HG03025 (cell line): ENCODE results near the gene ITGB3.

Experiments
- ATAC-seq: cut with Tn5 transposase; IDR thresholded peaks from one replicate; pipeline ENCODE4 v1.9.1; 2021; ENCODE audit warnings: mild to moderate bottlenecking, moderate library complexity; ENCODE audit not compliant: unreplicated experiment, low FRiP score

ITGB3 gene

DNA sequence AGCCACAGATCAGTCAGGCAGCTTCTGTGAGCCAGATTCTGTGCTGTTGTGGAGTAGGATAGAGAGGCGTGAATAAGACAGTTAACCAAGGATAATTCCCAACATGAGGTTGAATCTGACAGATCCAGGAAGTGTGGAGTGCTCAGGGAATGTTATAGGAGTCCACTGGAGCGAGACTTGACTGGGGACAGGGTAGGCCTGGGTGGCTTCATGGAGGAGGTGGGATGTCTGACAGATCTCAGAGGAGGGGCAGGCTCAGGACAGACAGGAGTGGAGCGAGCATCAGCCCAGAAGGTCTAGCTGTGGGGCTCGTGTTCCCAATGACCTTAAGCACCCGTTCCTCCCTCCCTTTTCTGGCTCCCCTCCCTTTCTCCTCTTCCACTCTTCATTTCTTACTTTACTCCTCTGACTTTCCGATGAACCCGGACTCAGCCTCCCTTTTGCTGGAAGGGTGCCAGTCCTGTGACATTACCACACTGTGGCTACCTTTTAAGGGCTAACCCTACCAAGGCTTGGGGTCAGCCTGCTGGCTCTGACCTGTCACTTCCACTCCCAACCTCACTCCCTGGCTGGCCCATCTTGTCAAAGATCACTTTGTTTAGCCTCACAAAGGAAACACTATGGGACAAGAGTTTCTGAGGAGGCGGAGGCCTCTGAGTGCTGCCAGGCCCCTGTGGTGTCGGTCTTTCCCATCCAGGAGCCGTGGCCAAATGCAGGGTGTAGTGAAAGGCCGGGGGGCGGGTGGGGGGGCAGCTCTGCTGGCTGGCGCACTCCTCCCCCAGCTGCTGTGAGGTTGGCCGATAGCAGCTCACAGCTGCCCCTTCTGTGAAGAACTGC, 41.6 kb downstream of the ITGB3 start:
- no peak for ATAC-seq

DNA sequence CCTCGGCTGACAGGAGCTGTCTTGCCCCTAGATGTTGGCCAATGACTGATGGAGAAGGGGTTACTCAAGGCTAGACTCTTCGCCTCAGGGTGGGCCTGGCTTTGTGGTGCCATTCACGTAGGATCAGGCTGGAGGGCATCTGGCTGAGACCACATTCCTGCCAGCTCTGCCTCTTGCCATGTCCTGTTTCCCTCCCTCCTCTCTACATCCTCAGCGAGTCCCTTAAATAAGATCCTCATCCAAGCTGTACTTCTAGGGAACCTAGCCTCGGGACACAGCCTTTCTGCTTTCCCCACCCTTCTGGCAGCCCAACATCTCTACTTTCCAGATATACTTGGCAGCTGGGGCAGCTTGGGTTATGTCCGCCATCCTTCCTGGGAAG, 42.2 kb downstream of the ITGB3 start:
- no peak for ATAC-seq

DNA sequence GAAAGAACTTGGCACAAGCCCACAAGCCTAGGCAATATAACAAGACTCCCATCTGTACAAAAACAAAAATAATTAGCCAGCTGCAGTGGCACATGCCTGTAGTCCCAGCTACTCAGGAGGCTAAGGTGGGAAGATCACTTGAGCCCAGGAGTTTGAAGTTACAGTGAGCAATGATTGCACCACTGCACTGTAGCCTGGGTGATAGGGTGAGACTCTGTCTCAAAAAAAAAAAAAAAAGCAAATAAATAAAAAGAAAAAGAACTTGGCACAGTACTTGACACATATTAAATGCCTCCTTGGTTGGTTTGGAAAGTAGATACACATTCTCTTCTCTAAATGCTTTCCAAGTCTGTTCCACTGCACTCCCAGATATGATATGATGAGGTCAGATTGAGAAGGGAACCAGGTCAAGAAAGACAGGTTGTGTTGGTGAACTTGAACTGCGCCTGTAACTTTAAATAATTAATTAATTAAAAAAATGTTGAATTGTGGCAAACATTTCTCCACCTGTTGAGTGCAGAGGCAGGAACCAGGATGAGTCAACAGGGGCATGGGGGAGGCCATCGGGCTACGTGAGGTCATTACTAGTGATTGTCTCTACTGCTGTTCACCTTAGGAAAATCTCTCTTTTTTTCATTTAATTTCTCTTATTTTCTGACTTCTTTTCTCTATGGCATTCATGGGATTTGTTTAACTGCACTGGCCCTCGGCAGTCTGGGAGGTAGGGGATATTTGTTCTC, 44.2 kb downstream of the ITGB3 start:
- ATAC-seq: no peak

DNA sequence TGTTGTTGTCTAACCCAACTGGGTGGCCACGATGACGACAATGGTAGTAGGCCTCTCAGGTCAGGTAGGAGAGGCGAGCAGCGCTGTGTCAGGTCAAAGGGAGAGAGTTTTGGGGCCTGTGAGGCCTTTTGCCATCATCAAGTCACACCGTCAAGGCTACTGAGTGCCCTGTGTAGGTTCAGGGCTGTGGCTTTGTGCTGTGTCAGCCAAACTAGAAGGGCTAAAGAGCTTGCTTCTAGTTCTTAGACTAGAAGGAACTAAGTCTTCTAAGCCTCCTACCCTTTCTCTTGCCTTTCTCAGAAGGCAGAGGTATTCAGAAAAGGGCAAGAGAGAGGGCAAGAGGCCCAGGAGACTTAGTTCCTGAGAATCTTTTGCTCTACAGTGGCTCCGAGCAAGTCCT, 45.1 kb downstream of the ITGB3 start:
- ATAC-seq: no peak

DNA sequence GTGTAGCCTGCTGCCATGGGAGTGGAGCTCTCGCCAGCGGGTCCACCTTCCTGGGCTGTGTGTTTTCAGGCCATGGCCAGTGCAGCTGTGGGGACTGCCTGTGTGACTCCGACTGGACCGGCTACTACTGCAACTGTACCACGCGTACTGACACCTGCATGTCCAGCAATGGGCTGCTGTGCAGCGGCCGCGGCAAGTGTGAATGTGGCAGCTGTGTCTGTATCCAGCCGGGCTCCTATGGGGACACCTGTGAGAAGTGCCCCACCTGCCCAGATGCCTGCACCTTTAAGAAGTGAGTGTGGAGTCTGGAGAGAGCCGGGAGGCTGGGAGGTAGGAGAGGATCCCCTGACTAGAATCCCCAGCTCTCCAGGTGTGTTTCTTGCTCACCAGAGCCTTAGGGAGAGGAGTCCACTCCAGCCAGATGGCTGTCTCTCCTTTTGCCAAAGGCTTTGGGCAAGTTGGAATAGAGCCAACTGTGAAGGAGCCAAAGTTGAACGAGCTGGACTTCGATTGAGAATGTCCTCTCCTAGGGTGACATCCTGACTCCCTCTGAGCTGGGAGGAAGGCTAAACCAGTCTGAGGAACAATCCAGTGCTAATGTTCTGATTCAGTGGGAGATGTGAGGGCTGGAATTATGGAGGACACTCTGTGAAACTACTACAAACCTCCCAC, 45.7 kb downstream of the ITGB3 start:
- no peak for ATAC-seq

DNA sequence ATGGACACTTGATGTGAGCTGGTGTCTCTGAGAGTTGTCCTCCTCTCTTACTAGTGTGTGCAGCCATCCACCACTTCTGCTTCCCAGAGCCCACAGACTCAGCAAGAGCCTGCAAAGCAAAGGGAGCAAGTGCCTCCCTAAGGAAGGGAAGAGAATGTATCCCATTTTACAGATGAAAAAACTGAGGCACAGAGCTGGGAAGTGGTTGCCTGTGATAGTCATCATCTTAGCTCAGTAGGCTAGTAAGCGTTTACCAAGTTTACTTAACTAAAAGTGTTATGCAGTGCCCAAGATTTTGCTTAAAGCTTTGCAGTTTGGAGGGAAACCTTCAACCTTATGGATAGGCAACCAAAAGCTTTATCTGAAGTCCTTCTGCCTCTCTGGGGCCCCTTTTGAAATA, 47.1 kb downstream of the ITGB3 start:
- no peak for ATAC-seq

DNA sequence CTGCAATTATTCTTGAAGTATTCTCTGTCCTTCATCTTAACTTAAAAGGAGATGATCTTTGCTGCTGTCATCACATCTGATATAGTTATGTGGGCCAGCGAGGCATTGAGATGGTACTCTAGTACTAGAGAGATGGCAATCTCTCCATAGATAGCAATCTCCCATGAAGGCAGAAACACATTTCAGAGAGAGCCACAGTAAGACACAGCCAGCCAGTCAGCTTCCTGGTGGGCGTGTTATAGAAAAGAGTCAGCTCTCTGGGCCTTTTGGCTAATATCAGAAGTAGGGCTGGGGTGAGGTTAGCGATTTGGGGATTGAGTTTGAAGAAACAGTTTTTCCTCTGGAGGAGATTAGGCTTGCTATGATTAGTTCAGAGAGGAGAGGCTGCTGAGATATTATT, 47.5 kb downstream of the ITGB3 start:
- ATAC-seq: no peak

DNA sequence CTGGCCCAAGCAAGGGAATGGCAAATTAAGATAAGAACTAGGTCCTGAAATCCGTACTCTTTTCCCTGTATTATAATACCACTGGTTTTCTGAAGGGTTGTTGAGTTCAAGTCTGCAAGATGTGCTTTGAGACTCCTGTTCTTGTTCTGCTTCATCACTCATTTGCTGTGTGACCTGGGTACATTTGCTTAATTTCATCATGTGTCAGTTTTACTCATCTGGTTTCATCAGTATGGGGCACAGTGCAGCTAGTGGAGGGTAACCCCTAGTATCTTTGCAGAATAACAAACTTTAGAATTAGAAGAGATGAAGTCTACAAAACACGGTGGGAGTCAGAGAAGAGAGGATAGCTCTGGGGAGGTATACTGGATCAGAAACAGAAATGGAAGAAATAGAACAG, 48.2 kb downstream of the ITGB3 start:
- no peak for ATAC-seq

DNA sequence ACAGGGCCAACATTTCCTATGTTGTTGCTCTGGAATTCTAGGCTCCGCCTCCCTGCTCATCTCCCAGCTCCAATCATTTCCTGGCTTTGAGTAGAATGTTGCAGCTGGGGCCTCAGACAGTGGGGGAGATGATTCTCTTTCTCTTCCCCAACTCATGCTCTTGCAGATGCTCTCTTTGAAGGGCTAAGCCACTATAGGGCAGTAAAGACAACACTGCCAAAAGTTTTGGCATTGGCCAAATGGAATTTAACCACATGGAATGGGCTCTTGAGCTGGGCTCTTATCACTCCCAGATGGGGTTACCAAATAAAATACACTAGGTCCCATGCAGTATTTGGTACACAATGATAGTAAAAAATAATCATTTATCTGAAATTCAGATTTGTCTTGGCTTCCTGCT, 50.6 kb downstream of the ITGB3 start:
- no peak for ATAC-seq

DNA sequence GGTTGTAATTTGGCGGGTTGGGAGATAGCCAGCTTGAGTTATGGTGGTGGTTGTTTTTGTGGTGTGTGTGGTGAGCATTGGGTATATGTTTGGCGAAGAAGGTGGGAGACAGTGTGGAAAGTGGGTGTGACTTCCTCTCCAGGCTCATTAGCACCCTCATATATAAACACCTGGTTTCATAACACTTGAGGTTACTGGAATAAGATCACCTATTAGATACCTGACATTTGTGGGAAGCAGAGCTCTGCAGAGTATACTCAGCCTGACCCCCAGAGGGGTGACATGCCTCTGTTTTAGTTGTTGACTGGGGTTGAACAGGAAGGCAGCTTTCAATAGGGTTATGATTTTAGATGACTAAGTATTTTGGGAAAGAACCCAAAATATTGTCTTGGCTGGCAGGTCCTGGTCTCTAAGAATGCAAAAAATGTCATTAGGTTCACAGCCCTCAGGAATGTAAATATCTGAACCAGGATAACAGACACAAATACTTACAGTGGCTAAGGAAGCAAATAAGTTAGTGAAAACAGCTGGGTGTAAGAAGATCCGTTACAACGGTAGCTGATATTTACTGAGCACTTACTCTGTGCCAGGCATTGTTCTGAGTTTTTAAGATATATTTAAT, 51.8 kb downstream of the ITGB3 start:
- no peak for ATAC-seq

DNA sequence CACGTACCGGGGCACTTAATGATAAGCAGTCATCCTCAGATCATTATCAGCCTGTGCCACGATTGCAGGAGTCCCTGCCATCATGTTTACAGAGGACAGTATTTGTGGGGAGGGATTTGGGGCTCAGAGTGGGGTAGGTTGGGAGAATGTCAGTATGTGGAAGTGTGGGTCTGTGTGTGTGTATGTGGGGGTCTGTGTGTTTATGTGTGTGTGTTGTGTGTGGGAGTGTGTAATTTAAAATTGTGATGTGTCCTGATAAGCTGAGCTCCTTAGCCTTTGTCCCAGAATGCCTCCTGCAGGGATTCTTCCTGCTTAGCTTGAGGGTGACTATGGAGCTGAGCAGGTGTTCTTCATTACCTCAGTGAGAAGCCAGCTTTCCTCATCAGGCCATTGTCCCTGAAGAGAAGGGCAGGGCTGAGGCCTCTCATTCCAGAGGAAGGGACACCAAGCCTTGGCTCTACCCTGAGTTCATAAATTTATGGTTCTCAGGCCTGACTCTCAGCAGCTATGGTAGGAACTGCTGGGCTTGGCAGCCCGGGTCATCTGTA, 56.6 kb downstream of the ITGB3 start:
- no peak for ATAC-seq

DNA sequence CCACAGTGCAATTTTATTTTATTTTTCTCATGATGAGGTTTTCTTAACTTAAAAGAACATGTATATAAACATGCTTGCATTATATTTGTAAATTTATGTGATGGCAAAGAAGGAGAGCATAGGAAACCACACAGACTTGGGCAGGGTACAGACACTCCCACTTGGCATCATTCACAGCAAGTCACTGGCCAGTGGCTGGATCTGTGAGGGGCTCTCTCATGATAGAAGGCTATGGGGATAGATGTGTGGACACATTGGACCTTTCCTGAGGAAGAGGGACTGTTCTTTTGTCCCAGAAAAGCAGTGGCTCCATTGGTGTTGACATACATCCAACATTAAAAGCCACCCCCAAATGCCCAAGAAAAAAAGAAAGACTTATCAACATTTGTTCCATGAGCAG, 57.8 kb downstream of the ITGB3 start:
- ATAC-seq: no peak

DNA sequence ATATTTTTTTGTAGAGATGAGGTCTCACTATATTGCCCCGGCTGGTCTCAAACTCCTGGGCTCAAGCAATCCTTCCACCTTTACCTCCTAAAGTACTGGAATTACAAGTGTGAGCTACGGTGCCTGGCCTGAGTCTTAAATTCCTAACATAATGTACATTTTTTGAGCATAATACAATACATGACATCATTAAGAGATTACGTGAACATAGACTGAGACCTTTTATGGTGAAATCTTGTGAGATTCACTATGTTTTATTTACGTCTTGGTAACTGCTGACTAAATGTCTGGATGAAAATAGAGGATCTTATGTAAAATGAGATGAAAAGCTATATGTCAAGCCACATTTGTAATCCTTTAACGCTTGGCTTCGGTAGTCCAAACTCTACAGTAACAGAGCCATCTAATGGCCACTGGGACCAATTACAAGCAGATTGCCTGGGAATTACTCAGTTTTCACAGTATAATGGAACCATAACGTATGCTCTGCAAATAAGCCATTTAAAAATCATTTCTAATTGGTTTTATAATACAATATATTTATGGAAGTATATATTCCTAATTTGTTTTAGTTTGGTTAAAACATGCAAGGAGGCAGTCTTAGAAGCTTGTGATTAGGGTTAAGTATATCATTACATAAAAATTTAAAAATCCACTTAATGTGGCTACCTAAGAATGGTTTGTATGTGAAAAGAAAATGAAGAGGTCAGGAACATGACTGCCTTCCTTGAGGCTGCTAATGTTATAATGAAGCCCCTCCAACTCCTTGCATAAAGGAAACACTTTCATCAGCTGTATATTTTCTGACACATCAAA, 62.0 kb downstream of the ITGB3 start:
- ATAC-seq: no peak

DNA sequence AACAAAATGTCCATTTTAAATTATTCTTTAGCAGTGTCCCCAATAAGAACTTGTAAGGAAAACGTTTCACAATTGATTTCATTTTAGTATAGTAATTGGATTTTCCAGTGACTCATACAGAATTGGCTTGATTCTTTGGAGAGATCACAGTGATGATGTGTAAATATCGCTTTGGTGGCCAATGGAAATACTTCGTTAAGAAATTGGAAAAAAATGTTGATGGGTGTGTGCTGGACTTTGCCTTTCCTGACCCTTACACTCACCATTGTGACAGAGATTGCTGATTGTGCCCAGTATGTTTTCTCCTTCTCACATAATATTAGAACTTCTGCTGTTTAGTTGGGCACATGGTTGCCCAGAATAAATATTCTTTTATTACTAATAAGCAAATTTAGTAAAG, 62.7 kb downstream of the ITGB3 start:
- ATAC-seq: no peak

DNA sequence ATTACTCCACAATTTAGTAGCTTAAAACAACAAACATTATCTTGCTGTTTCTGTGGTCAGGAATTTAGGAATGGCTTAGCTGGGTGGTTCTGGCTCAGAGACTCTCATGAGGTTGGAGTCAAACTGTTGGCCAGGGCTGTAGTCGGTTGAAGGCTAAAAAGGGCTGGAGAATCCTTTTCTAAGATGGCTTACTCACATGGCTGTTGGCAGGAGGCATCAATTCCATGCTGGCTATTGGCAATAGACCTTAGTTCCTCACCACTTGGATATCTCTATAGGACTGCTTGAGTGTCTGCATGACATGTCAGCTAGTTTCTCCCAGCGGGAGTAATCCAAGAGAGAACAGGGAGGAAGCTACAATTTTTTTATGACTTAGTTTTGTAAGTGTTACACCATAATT, 63.5 kb downstream of the ITGB3 start:
- ATAC-seq: no peak

DNA sequence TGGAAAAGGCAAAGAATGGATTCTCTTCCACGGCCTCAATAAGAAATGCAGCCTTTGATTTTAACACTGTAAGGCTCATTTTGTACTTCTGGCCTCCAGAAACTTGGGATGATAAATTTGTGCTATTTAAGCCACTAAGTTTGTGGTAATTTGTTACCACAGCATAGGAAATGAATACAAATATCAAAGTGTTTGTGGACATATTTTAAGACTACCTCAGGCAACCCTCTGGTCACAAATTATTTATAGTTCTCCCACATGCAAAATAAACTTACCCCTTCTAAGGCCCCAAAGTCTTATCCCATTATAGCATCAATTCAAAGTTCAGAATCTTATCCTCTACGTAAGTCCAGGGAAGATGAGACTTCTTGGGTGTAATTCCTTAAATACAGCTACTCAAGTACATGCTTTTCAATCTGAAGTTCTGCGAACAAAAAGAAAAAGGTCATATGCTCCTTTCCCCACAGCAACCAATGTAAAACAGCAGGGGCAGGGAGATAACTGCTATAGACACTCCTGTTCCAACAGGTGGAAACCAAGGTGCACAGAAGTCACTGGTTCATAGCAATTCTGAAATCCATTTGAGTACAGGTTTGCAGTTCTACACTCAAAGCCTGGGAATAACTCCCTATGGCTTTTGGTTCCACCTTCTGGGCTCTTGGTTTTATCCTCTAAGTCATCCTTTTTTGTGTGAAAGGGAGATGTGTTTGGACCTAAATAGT, 64.7 kb downstream of the ITGB3 start:
- ATAC-seq: no peak

DNA sequence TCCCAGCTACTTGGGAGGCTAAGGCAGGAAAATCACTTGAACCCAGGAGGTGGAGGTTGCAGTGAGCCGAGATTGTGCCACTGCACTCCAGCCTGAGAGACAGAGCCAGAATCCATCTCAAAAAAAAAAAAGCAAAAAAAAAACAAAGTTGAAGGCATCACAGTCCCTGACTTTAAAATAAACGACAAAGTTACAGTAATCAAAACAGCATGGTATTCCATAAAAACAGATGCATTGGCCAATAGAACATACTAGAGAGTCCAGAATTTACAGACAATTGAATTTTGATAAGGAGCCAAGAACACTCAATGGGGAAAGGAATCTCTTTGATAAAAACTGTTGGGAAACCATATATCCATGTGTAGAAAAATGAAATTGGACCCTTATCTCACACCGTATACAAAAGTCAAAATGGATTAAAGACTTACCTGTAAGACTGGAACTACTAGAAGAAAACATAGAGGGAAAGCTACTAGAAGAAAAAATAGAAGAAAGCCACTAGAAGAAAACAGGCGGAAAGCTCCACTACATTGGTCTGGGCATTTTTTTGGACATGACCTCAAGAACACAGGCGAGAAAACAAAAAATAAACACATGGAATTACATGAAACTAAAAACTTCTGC, 67.4 kb downstream of the ITGB3 start:
- no peak for ATAC-seq

DNA sequence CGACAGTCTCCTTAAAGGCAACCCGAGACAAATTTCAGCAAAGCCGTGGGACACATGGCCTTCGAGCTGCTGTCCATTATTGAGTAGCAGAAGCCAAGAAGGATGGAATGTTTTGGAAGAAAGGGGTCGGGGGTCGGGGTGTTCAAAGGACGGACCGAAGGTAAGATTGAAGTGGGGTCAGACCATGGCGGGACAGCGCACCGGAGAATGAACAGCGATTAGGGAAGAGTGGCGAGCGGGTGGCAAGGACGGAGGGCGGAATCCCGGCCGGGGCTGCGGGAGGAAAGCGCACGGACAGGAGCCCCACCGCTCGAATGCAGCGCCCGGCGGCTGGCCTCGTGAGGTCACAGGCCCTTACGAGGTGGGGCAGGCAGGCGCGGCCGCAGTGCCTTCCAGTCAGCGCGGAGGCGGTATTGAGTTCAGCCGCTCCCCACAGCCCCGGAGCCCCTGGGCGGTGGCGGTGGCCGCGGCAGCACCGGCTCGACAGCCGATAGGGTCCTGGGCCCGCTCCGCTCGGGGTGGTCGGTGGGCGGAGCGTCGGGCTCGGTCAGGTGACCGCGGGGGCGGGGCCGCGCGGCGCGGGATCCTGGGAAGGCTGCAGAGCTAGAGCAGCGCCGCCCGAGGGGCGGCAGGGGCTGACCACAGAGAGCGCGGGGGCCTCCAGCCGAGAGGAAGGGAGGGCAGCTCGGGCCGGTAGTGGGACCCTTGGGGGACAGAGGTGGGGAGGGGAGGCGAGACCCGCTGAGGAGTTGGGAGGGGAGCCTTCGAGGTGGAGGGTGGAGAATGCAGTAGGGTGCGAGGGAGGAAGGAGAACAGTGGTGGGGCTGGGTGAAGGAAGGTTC, 70.0 kb downstream of the ITGB3 start, which contains the start of gene EFCAB13:
Gene EFCAB13 (plus strand): TSS at position 574 of the 842 bp plus-strand sequence. CDS start 4,399 bp downstream, outside the sequence.
- peak; percentile 70 for ATAC-seq
